Hepatocyte (in vitro differentiated cells): ENCODE data around the gene TRIM4. TPM values are rescaled to one million over a fixed set of nuclear protein-coding genes. Genes with fewer than 3 reads are reported as not detected.
"Not testable (repeated sequence)": the region's sequence is repeated elsewhere in the genome, so short reads cannot be mapped to it uniquely, and the experiment has no call there.

ENCODE experiments used
- DNase-seq: peaks from one replicate; pipeline ENCODE4 v3.0.0-alpha.2; 2016; ENCODE audit warnings: low spot score
- H2AFZ ChIP-seq: fragments of 200-600 bp; sonication (generic); 2 replicates; pipeline ENCODE4 v1.6.0; 2016; ENCODE audit warnings: antibody characterized with exemption, mild to moderate bottlenecking
- H3K27ac ChIP-seq: fragments of 200-600 bp; sonication (generic); 2 replicates; pipeline ENCODE4 v1.5.1; 2016; ENCODE audit warnings: mild to moderate bottlenecking
- H3K27me3 ChIP-seq: fragments of 200-600 bp; sonication (generic); 2 replicates; pipeline ENCODE4 v1.6.1; 2016
- H3K36me3 ChIP-seq: fragments of 200-600 bp; sonication (generic); replicated peaks from 2 replicates; pipeline ENCODE4 v1.5.1; 2016; ENCODE audit warnings: low read depth; ENCODE audit not compliant: insufficient read depth
- H3K4me1 ChIP-seq: fragments of 200-600 bp; sonication (generic); 2 replicates; pipeline ENCODE4 v1.5.1; 2016; ENCODE audit warnings: mild to moderate bottlenecking, moderate library complexity; ENCODE audit not compliant: insufficient read depth
- H3K4me2 ChIP-seq: fragments of 200-600 bp; sonication (generic); 2 replicates; pipeline ENCODE4 v1.6.0; 2016
- H3K4me3 ChIP-seq: fragments of 200-600 bp; sonication (generic); 2 replicates; pipeline ENCODE4 v1.5.1; 2016; ENCODE audit warnings: mild to moderate bottlenecking
- H3K79me2 ChIP-seq: fragments of 200-600 bp; sonication (generic); 2 replicates; pipeline ENCODE4 v1.6.0; 2017; ENCODE audit warnings: mild to moderate bottlenecking
- H3K9me2 ChIP-seq: fragments of 200-600 bp; sonication (generic); replicated peaks from 2 replicates; pipeline ENCODE4 v1.6.0; 2017; ENCODE audit warnings: mild to moderate bottlenecking; ENCODE audit not compliant: insufficient read depth
- H3K9me3 ChIP-seq: fragments of 200-600 bp; sonication (generic); 2 replicates; pipeline ENCODE4 v1.5.1; 2016; ENCODE audit warnings: low read depth, mild to moderate bottlenecking
- H4K20me1 ChIP-seq: fragments of 200-600 bp; sonication (generic); 2 replicates; pipeline ENCODE4 v1.6.0; 2016; ENCODE audit warnings: mild to moderate bottlenecking; ENCODE audit not compliant: insufficient read depth, poor library complexity, severe bottlenecking
- EZH2 ChIP-seq: fragments of 200-600 bp; sonication (generic); IDR thresholded peaks from 2 replicates; pipeline ENCODE4 v1.6.1; 2016; ENCODE audit warnings: antibody characterized with exemption, mild to moderate bottlenecking, borderline replicate concordance
- EZH2phosphoT487 ChIP-seq: fragments of 200-600 bp; sonication (generic); IDR thresholded peaks from one replicate; pipeline ENCODE4 v1.6.1; 2018; ENCODE audit warnings: antibody characterized with exemption, mild to moderate bottlenecking, low read depth, moderate library complexity; ENCODE audit not compliant: unreplicated experiment, severe bottlenecking
- WGBS: methylation state at CpG from one replicate; pipeline ENCODE4 v1.1.6; 2016; ENCODE audit warnings: low lambda C conversion rate; ENCODE audit errors: missing lambda C conversion rate; 5-methylcytosine and 5-hydroxymethylcytosine counted together
- polyA plus RNA-seq: library from polyadenylated mRNA; unstranded; fragments of >200 nt; fragmentation: Nextera tagmentation; extraction: Ambion mirVana; gene quantifications from 2 replicates; pipeline ENCODE4 v1.2.1, GENCODE V29; 2016
- total RNA-seq: library from RNA; depleted of rRNA; stranded (reverse); fragments of >200 nt; gene quantifications from 2 replicates; pipeline ENCODE4 v1.2.3, GENCODE V29; 2014
- TF ChIP-seq, protein P1 (sequence below): fragments of 200-600 bp; sonication (generic); IDR thresholded peaks from 2 replicates; pipeline ENCODE4 v1.5.1; 2016; ENCODE audit warnings: antibody characterized with exemption, mild to moderate bottlenecking; ENCODE audit not compliant: poor library complexity

TRIM4 gene
- total and polyA plus RNA-seq, 2 experiments from 2014 or later: 1.5 to 2.7 TPM

DNA sequence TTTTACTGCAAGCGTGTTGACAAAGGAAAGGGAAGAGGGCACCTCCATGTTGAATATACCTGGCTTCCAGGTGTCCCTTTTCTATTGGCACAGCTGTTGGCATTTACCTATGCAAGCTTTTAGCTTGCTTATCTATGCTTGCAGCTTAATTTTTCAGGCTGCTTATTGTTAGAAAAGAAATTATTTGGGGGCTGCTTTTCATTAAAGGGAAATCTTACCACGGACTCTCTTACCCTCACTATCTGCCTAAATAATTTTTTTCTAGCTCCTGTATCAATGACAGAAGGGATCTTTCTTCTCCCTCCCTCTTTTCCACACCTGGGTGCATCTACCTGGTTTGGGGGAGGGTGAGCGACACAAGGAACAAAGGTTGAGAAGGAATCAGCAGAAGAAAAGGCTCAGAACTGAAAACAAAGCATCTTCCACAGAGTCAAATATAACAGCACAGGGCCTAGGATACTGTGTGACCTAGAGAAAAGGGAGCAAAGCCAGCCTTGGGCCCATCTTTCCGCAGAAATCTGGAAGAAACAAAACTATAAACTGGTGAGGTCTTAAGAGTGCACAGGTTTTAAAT lies 25.3 kb upstream of the TRIM4 start:
- Histone ChIP-seq H3K9me3 (no peaks in the 10 kb centered on the region), H3K4me1 (no peaks in the 10 kb centered on the region), H2AFZ (no peak overlapping the region), H3K27ac (no peak overlapping the region), H3K4me2 (no peak overlapping the region), H4K20me1 (no peaks in the 10 kb centered on the region), H3K27me3 (no peaks in the 10 kb centered on the region), H3K79me2 (no peaks in the 10 kb centered on the region), H3K4me3 (no peak overlapping the region), H3K9me2 (no peaks in the 10 kb centered on the region), H3K36me3 (no peaks in the 10 kb centered on the region)
- DNase-seq: no peak
- TF ChIP-seq EZH2: no peak
- TF ChIP-seq, protein P1, sequence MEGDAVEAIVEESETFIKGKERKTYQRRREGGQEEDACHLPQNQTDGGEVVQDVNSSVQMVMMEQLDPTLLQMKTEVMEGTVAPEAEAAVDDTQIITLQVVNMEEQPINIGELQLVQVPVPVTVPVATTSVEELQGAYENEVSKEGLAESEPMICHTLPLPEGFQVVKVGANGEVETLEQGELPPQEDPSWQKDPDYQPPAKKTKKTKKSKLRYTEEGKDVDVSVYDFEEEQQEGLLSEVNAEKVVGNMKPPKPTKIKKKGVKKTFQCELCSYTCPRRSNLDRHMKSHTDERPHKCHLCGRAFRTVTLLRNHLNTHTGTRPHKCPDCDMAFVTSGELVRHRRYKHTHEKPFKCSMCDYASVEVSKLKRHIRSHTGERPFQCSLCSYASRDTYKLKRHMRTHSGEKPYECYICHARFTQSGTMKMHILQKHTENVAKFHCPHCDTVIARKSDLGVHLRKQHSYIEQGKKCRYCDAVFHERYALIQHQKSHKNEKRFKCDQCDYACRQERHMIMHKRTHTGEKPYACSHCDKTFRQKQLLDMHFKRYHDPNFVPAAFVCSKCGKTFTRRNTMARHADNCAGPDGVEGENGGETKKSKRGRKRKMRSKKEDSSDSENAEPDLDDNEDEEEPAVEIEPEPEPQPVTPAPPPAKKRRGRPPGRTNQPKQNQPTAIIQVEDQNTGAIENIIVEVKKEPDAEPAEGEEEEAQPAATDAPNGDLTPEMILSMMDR: no peak
- no peak for TF ChIP-seq EZH2phosphoT487
- 63% methylated on average over 4 of the region's 4 CpGs for WGBS

DNA sequence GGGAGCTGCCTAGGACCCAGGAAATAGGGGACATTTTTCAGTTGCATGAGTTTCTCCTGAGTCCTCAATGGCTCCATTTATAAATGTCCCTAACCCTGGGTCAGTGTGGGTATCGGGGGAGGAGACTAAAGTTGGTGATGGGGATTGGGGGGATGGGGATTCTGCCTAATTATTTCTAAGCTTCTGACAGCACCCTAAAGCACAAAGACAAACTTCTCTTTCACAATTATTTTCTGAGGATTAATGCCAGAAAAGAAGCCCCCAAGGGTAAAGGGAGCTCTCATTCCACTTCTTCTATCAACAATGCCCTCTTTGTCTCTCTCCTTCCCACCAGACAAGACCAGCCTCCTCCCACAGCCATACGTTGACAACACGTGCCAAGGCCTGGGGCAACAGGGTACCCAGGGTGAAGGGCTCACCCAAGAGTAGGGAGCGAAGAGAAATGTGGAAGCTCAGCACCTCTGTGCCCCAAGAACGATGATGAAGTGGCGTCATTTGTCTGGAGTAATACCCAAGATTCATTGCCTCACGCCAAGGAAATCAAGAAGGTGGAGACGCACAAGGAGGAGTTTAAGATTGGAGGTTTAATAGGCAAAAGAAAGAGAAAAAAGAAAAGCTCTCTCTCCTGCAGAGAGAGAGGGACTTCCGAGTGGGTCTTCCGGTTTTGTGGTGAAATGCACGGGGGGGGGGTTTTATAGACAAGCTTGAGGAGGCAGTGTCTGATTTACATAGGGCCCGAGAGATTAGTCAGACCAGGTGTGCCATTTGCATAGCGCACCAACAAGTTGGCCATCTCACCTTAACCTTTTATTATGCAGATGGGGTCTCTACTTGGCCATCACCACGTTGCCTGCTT lies 24.5 kb upstream of the TRIM4 start:
- Histone ChIP-seq H3K9me3 (no peaks in the 10 kb centered on the region), H3K27ac (no peak overlapping the region), H3K27me3 (no peaks in the 10 kb centered on the region), H3K4me3 (no peak overlapping the region), H3K79me2 (no peaks in the 10 kb centered on the region), H2AFZ (no peak overlapping the region), H3K4me2 (no peak overlapping the region), H3K4me1 (no peaks in the 10 kb centered on the region), H3K36me3 (no peaks in the 10 kb centered on the region), H3K9me2 (no peaks in the 10 kb centered on the region), H4K20me1 (no peaks in the 10 kb centered on the region)
- TF ChIP-seq, protein P1: no peak
- TF ChIP-seq EZH2phosphoT487: no peak
- no peak for TF ChIP-seq EZH2
- no peak for DNase-seq
- WGBS: 57% methylated on average over 12 of the region's 14 CpGs

DNA sequence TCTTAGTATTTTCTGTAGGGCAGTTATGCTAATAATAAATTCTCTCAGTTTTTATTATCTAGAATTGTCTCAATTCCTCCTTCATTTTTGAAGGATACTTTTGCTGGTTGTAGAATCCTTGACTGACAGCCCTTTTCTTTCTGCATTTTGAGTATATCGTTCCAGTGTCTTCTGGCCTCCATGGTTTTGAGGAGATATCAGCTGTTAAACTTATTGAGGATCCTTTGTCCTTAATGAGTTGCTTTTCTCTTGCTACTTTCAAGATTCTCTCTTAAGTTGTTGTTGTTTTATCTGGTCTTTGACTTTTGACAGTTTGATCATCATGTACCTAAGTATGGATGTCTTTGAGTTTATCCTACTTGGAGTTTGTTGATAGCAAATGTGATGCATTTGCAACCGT lies 19.0 kb upstream of the TRIM4 start:
- TF ChIP-seq EZH2phosphoT487 (no peak), EZH2 (no peak)
- TF ChIP-seq, protein P1: no peak
- no peak for DNase-seq
- Histone ChIP-seq H3K4me3 (no peak overlapping the region), H4K20me1 (no peaks in the 10 kb centered on the region), H3K79me2 (no peaks in the 10 kb centered on the region), H3K27me3 (no peaks in the 10 kb centered on the region), H3K4me2 (no peak overlapping the region), H2AFZ (no peak overlapping the region), H3K36me3 (no peaks in the 10 kb centered on the region), H3K4me1 (no peaks in the 10 kb centered on the region), H3K9me2 (no peaks in the 10 kb centered on the region), H3K9me3 (no peaks in the 10 kb centered on the region), H3K27ac (no peak overlapping the region)
- WGBS: 92% methylated on average over 2 of the region's 2 CpGs

DNA sequence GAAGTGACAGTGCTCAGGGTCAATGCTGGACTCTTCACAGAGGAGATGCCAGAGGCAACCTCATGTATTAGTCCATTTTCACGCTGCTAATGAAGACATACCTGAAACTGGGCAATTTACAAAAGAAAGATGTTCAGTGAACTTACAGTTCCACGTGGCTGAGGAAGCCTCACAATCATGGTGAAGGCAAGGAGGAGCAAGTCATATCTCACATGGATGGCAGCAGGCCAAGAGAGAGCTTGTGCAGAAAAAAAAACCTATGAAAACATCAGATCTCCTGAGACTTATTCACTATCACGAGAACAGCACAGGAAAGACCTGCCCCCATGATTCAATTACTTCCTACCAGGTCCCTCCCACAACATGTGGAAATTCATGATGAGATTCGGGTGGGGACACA lies 15.7 kb upstream of the TRIM4 start:
- H3K36me3 ChIP-seq, H3K4me3 ChIP-seq, H3K9me2 ChIP-seq, H3K4me1 ChIP-seq, H3K79me2 ChIP-seq, H3K27ac ChIP-seq, H2AFZ ChIP-seq, DNase-seq, H3K27me3 ChIP-seq, H3K4me2 ChIP-seq, H3K9me3 ChIP-seq, H4K20me1 ChIP-seq: not testable (repeated sequence)
- WGBS: 68% methylated on average over 4 of the region's 4 CpGs
